EL (cell line): ENCODE measurements around the gene MACROH2A1.

Experiments used
- DNase-seq: peaks from one replicate; pipeline ENCODE4 v3.0.0-alpha.2; 2016

Gene MACROH2A1

GRCh38 chr5:135398855-135399793, at the start of gene MACROH2A1:
Gene MACROH2A1 (minus strand): TSS chr5:135399231. CDS start chr5:135389093, 10,138 bp downstream.
- peak; percentile 84 for DNase-seq

- DNase-seq, result no peak
These were observed 49.2 kb upstream of the MACROH2A1 start for GRCh38 chr5:135448071-135448739.

GRCh38 chr5:135447298-135447929, 48.4 kb upstream of the MACROH2A1 start, which contains the start of gene DCANP1:
Gene DCANP1 (minus strand): TSS chr5:135447348. CDS start chr5:135447108, 240 bp downstream.
- DNase-seq, result no peak

GRCh38 chr5:135446615-135447014, 47.6 kb upstream of the MACROH2A1 start:
- DNase-seq, result no peak

- no peak for DNase-seq
These were observed 47.2 kb upstream of the MACROH2A1 start for GRCh38 chr5:135446206-135446605.

GRCh38 chr5:135445306-135445985, 46.4 kb upstream of the MACROH2A1 start:
- no peak for DNase-seq

- DNase-seq, result no peak
These were observed 45.9 kb upstream of the MACROH2A1 start for GRCh38 chr5:135444881-135445280.

GRCh38 chr5:135444360-135444759, 45.3 kb upstream of the MACROH2A1 start:
- DNase-seq, result no peak

- DNase-seq, result no peak
These were observed 44.3 kb upstream of the MACROH2A1 start for GRCh38 chr5:135443161-135443960.

- no peak for DNase-seq
These were observed 43.6 kb upstream of the MACROH2A1 start for GRCh38 chr5:135442431-135443160.

GRCh38 chr5:135441919-135442318, 42.9 kb upstream of the MACROH2A1 start:
- DNase-seq, result no peak

GRCh38 chr5:135441350-135441831, 42.4 kb upstream of the MACROH2A1 start:
- no peak for DNase-seq

- no peak for DNase-seq
These were observed 41.9 kb upstream of the MACROH2A1 start for GRCh38 chr5:135440916-135441315.

- DNase-seq, result no peak
These were observed 40.5 kb upstream of the MACROH2A1 start for GRCh38 chr5:135439231-135440205.

GRCh38 chr5:135438636-135439221, 39.7 kb upstream of the MACROH2A1 start:
- no peak for DNase-seq

- DNase-seq, result peak; percentile 97
These were observed 38.9 kb upstream of the MACROH2A1 start for GRCh38 chr5:135437796-135438560.

GRCh38 chr5:135437422-135437795, 38.4 kb upstream of the MACROH2A1 start:
- DNase-seq, result peak; percentile 69

GRCh38 chr5:135436951-135437418, 38.0 kb upstream of the MACROH2A1 start:
- no peak for DNase-seq
